Effector memory CD4-positive, alpha-beta T cell (primary cell): ENCODE measurements around the gene CHI3L1.

ENCODE experiments used
- DNase-seq, 3 donors: peaks; one replicate each; pipeline ENCODE4 v3.0.0-alpha.2; 2020
- H3K27ac ChIP-seq: 2 replicates; pipeline ENCODE4 v1.7.0; 2013; ENCODE audit warnings: mild to moderate bottlenecking, low read length, moderate library complexity; ENCODE audit not compliant: insufficient read depth, poor library complexity, severe bottlenecking
- H3K27me3 ChIP-seq: replicated peaks from 2 replicates; pipeline ENCODE4 v1.7.0; 2013; ENCODE audit warnings: mild to moderate bottlenecking, low read length; ENCODE audit not compliant: insufficient read depth, control insufficient read depth, poor library complexity, severe bottlenecking
- H3K36me3 ChIP-seq: 2 replicates; pipeline ENCODE4 v1.7.0; 2013; ENCODE audit warnings: mild to moderate bottlenecking, low read length, moderate library complexity; ENCODE audit not compliant: control insufficient read depth, insufficient read depth
- H3K4me1 ChIP-seq: 2 replicates; pipeline ENCODE4 v1.7.0; 2013; ENCODE audit warnings: low read length, mild to moderate bottlenecking; ENCODE audit not compliant: control insufficient read depth, insufficient read depth, poor library complexity, severe bottlenecking
- H3K4me3 ChIP-seq: 2 replicates; pipeline ENCODE4 v1.7.0; 2013; ENCODE audit warnings: low read length, low read depth, mild to moderate bottlenecking; ENCODE audit not compliant: insufficient read depth, poor library complexity, severe bottlenecking
- H3K9me3 ChIP-seq: 2 replicates; pipeline ENCODE4 v1.7.0; 2013; ENCODE audit warnings: mild to moderate bottlenecking, low read length, moderate library complexity; ENCODE audit not compliant: control insufficient read depth

The CHI3L1 gene

GRCh38 chr1:203183828-203184227 lies 2.7 kb downstream of the CHI3L1 start:
- H3K9me3 ChIP-seq, result no peaks in the 10 kb centered on the region
- H3K4me3 ChIP-seq, result no peak overlapping the region
- H3K27me3 ChIP-seq, result no peaks in the 10 kb centered on the region
- H3K4me1 ChIP-seq, result no peaks in the 10 kb centered on the region
- H3K36me3 ChIP-seq, result no peaks in the 10 kb centered on the region
- no peak overlapping the region for H3K27ac ChIP-seq
- DNase-seq, result no peak

- Histone ChIP-seq H3K36me3 (no peaks in the 10 kb centered on the region), H3K27ac (no peak overlapping the region)
- no peak for DNase-seq
These were observed 4.0 kb downstream of the CHI3L1 start for GRCh38 chr1:203182387-203182953.

DNA sequence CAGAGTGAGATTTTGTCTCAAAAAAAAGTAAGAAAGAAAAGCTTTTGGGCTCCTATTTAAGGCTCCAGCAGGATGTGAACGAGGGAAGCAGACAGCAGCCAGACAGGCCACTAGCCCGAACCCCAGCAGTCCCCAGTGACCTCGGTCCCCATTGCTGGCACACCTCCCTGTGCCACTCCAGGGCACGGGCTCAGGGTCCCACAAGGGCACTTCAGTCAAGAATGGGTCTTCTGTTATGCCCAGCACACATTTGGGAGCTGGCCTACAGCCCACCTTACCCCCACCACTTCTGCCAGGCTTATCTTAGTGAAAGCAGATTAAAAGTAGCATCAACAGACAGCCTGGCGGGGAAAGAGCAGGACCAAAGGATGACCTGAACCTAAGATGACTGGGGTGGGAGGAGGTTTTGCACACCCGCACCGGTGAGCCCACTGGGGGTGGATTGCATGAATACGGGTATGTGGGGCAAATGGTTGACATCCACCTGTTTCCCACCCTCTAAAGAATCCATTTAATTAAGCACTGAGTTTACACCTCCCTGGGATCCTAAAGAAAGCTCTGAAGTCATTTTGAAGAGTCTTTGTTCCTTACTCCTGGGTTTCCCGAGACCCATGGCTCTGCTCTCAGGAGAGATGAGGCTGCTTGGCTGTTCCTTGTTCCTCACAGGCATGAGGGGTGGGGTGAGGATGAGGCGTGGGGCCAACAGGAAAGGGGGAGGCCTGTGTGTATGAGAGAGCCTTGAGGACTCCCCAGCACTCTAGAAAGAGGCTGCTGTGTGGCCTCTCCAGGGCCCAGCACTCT lies 4.7 kb downstream of the CHI3L1 start:
- no peaks in the 10 kb centered on the region for H3K4me1 ChIP-seq
- H3K9me3 ChIP-seq, result no peaks in the 10 kb centered on the region
- no peak for DNase-seq
- no peaks in the 10 kb centered on the region for H3K27me3 ChIP-seq
- no peak overlapping the region for H3K27ac ChIP-seq
- no peak overlapping the region for H3K4me3 ChIP-seq
- no peaks in the 10 kb centered on the region for H3K36me3 ChIP-seq

More at GRCh38 chr1:203182387-203182953, 4.0 kb downstream of the CHI3L1 start:
- H3K4me1 ChIP-seq, result no peaks in the 10 kb centered on the region
- H3K4me3 ChIP-seq, result no peak overlapping the region
- no peaks in the 10 kb centered on the region for H3K9me3 ChIP-seq
- no peaks in the 10 kb centered on the region for H3K27me3 ChIP-seq

DNA sequence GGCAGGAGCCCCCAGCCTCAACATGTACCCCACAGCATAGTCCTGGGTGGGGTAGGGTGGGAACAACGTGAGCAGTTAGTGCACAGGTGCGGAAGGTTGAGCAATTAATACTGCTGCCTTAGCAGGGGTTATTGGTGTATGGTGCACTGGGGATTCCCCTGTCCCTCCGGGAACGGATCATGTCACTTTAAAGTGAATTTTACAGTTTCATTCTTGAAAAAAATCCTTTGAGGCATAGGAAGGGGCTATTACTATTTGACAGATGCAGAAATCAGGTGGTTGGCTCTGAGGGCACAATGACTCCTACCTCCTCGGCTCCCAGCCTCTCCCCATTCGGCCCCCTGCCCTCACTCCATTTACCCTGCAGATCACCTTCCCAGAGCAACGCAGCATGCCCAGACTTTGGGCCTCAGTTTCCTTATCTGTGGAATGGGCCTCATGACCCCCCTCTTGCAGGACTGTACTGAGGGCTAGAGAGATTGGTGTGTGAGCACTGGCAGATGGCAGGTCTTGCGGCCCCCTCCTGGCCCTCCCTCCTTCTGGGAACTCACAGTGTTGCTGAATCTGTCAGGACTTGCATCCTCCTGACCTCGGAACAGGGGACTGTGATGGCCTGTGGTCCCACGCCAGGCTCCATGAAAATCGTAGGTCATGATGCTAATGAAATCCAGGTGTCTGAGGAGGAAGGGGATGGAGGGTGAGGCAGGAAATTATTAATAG lies 5.7 kb downstream of the CHI3L1 start:
- Histone ChIP-seq H3K27ac (no peak overlapping the region), H3K4me1 (no peaks in the 10 kb centered on the region), H3K36me3 (no peaks in the 10 kb centered on the region), H3K9me3 (no peaks in the 10 kb centered on the region), H3K4me3 (no peak overlapping the region), H3K27me3 (no peaks in the 10 kb centered on the region)
- DNase-seq, result no peak

GRCh38 chr1:203179667-203180005 lies 6.9 kb downstream of the CHI3L1 start:
- Histone ChIP-seq H3K27me3 (no peaks in the 10 kb centered on the region), H3K4me1 (no peaks in the 10 kb centered on the region), H3K36me3 (no peaks in the 10 kb centered on the region)

GRCh38 chr1:203178821-203179666 lies 7.5 kb downstream of the CHI3L1 start:
- Histone ChIP-seq H3K9me3 (no peaks in the 10 kb centered on the region), H3K4me1 (no peaks in the 10 kb centered on the region), H3K36me3 (no peaks in the 10 kb centered on the region), H3K4me3 (no peak overlapping the region), H3K27me3 (no peaks in the 10 kb centered on the region), H3K27ac (no peak overlapping the region)
- no peak for DNase-seq

More at GRCh38 chr1:203179667-203180005, 6.9 kb downstream of the CHI3L1 start:
- Histone ChIP-seq H3K9me3 (no peaks in the 10 kb centered on the region), H3K27ac (no peak overlapping the region), H3K4me3 (no peak overlapping the region)
- DNase-seq, result no peak

GRCh38 chr1:203178083-203178482 lies 8.4 kb downstream of the CHI3L1 start:
- DNase-seq, result no peak
- no peaks in the 10 kb centered on the region for H3K36me3 ChIP-seq
- no peaks in the 10 kb centered on the region for H3K4me1 ChIP-seq
- H3K9me3 ChIP-seq, result no peaks in the 10 kb centered on the region
- H3K27me3 ChIP-seq, result no peaks in the 10 kb centered on the region
- H3K4me3 ChIP-seq, result no peak overlapping the region
- H3K27ac ChIP-seq, result no peak overlapping the region

GRCh38 chr1:203177470-203178039 lies 8.9 kb downstream of the CHI3L1 start:
- H3K27ac ChIP-seq, result no peak overlapping the region
- H3K27me3 ChIP-seq, result no peaks in the 10 kb centered on the region
- H3K9me3 ChIP-seq, result no peaks in the 10 kb centered on the region
- no peaks in the 10 kb centered on the region for H3K4me1 ChIP-seq
- H3K36me3 ChIP-seq, result no peaks in the 10 kb centered on the region
- DNase-seq, result no peak
- no peak overlapping the region for H3K4me3 ChIP-seq

- H3K27ac ChIP-seq, result no peak overlapping the region
- H3K4me3 ChIP-seq, result no peak overlapping the region
- no peaks in the 10 kb centered on the region for H3K4me1 ChIP-seq
- DNase-seq, result no peak
- no peaks in the 10 kb centered on the region for H3K27me3 ChIP-seq
- no peaks in the 10 kb centered on the region for H3K36me3 ChIP-seq
- H3K9me3 ChIP-seq, result no peaks in the 10 kb centered on the region
These were observed 9.5 kb downstream of the CHI3L1 start for GRCh38 chr1:203177036-203177405.
